WI38 (cell line): ENCODE results near the gene HLA-DRB5.
"Not testable (repeated sequence)": the region's sequence is repeated elsewhere in the genome, so short reads cannot be mapped to it uniquely, and the experiment has no call there.

Experiments used
- H3K4me3 ChIP-seq: 2 replicates; pipeline ENCODE4 v1.5.1; 2011; ENCODE audit warnings: low read depth, mild to moderate bottlenecking, control low read depth, low read length
- TF ChIP-seq, protein P1 (sequence below): IDR thresholded peaks from 2 replicates; pipeline ENCODE4 v1.5.1; 2012; ENCODE audit warnings: low read depth, mild to moderate bottlenecking, control low read depth, low read length

Gene HLA-DRB5

DNA sequence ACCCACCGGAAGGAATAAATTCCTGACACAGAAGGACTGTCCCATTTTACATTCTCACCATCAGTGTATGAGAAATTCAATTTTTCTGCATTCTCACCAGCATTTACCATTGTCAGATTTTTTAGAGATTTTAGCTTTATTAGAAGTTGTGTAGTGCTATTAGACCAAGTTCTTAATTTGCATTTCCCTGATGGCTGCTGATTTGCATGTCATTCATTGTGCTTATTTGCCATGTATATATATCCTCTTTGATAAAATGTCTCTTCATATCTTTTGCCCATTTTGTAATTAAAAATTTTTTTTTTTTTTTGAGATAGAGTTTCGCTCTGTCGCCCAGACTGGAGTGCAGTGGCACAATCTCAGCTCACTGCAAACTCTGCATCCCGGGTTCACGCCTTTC, 9.8 kb upstream of the HLA-DRB5 start:
- no peak overlapping the region for H3K4me3 ChIP-seq
- TF ChIP-seq, protein P1, sequence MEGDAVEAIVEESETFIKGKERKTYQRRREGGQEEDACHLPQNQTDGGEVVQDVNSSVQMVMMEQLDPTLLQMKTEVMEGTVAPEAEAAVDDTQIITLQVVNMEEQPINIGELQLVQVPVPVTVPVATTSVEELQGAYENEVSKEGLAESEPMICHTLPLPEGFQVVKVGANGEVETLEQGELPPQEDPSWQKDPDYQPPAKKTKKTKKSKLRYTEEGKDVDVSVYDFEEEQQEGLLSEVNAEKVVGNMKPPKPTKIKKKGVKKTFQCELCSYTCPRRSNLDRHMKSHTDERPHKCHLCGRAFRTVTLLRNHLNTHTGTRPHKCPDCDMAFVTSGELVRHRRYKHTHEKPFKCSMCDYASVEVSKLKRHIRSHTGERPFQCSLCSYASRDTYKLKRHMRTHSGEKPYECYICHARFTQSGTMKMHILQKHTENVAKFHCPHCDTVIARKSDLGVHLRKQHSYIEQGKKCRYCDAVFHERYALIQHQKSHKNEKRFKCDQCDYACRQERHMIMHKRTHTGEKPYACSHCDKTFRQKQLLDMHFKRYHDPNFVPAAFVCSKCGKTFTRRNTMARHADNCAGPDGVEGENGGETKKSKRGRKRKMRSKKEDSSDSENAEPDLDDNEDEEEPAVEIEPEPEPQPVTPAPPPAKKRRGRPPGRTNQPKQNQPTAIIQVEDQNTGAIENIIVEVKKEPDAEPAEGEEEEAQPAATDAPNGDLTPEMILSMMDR = no peak

- not testable (repeated sequence) for H3K4me3 ChIP-seq
These were observed 325 bp upstream of the HLA-DRB5 start for GRCh38 chr6:32530431-32530793.

DNA sequence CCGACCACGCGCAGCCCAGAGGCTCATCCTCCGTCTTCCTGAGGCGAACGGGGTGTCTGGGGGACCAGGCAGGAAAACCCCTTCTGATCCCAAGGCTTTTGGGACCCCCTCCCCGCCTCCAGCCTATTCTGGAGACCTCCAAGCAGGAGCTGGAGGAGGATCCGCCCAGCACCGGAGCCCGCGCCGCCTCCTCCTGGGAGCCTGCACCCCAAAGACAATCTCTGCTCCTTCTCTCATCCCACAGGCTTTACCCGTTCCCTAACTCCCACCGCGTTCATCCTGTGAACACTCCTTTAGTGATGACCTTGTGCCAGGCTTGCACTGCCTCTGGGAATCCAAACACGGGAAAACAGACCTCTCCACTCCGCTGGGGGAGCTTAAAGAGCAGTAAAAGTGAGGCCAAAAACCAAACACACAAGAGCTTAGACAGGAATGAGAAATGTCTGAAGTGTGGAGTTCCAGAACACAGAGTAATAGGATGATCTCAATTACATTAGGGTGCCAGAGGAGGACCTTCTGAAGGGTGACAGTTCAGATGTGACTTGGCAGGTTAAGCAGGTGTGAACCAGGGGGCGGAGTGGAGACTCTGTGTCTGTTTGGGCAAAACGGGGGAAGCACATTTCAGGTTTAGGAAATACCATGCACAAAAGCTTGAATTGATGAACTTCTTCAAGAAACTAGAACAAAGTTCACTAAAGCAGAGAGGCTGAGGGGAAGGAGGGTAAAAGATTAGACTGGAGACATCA, 7.6 kb downstream of the HLA-DRB5 start:
- TF ChIP-seq, protein P1 = no peak
- no peak overlapping the region for H3K4me3 ChIP-seq

GRCh38 chr6:32519910-32520258, 10.2 kb downstream of the HLA-DRB5 start:
- TF ChIP-seq, protein P1 = no peak
- no peak overlapping the region for H3K4me3 ChIP-seq

DNA sequence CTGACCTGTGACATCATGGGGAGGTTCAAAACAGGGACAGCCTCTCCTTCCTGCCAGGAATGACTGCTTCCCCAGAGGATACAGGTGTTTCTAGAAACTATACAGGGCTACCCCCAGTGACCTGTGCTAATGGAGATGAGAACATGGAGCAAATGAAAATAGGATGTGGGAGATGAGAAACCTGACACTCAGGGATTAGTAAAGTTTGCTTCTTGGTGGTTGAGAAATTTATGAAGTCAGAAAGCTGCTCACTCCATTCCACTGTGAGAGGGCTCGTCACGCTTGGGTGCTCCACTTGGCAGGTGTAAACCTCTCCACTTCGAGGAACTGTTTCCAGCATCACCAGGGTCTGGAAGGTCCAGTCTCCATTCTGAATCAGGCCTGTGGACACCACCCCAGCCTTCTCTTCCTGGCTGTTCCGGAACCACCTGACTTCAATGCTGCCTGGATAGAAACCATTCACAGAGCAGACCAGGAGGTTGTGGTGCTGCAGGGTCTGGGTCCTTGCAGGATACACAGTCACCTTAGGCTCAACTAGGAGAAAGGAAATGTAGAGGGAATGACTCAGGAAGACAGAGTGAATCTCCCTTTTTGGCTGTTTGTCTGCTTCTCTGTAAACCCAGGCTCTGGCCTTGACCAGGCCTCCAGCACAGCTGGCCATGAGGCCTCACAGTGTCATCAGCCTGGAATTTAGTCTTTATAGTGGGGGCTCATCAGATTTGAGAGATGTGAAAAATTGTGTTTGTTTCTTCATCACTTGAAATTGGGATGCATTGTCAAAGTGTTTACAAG, 10.8 kb downstream of the HLA-DRB5 start:
- TF ChIP-seq, protein P1 = no peak

GRCh38 chr6:32517654-32518445, 12.2 kb downstream of the HLA-DRB5 start:
- no peak overlapping the region for H3K4me3 ChIP-seq
- TF ChIP-seq, protein P1 = no peak

More for the DNA sequence above, 10.8 kb downstream of the HLA-DRB5 start:
- H3K4me3 ChIP-seq = no peak overlapping the region

- TF ChIP-seq, protein P1 = no peak
- no peak overlapping the region for H3K4me3 ChIP-seq
These were observed 29.1 kb downstream of the HLA-DRB5 start for GRCh38 chr6:32501016-32501415.
